ENCODE results near the gene OR6N2.

Gene OR6N2

DNA sequence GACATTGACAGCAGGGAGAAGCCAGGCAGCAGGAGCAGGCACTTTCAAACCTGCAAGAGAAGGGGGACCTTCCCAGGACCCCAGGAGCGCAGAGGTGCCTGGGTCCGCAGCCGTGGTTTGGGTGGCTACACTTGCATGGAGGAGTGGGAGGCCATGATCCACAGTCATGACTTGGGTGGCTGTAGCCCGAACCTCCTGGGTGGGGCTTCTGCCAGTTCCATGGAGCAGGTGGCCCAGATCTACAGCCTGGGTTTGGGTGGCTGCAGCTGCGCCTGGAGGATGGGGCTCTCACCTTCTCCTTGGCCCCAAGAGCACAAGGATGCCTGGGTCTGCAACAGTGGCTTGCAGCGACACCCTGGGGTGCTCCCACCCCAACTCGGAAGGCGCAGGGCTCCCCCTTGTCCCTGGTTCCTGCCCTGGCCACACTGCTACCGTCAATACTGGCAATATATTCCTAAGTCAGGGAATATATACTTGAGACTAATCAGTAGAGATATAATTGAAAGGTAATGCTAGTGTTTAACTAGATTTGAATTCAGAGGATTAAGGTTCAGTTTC, 28.8 kb downstream of the OR6N2 start:
- H3K27me3 ChIP-seq (replicated peaks), result no peaks in the 10 kb centered on the region
- no peak overlapping the region for H3K27ac ChIP-seq
- no peak for DNase-seq
- in situ Hi-C loops (cut with HindIII; ENCODE audit: low pct_ligation_motif_present, low sequenced_read_pairs), result no loop called here
- H3K4me3 ChIP-seq (ENCODE audit: low read depth, low read length), result no peak overlapping the region
- TF ChIP-seq, protein P1, sequence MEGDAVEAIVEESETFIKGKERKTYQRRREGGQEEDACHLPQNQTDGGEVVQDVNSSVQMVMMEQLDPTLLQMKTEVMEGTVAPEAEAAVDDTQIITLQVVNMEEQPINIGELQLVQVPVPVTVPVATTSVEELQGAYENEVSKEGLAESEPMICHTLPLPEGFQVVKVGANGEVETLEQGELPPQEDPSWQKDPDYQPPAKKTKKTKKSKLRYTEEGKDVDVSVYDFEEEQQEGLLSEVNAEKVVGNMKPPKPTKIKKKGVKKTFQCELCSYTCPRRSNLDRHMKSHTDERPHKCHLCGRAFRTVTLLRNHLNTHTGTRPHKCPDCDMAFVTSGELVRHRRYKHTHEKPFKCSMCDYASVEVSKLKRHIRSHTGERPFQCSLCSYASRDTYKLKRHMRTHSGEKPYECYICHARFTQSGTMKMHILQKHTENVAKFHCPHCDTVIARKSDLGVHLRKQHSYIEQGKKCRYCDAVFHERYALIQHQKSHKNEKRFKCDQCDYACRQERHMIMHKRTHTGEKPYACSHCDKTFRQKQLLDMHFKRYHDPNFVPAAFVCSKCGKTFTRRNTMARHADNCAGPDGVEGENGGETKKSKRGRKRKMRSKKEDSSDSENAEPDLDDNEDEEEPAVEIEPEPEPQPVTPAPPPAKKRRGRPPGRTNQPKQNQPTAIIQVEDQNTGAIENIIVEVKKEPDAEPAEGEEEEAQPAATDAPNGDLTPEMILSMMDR (IDR thresholded peaks at IDR 0.05; ENCODE audit: low read depth, low read length, missing control alignments), result no peak
- no peaks in the 10 kb centered on the region for H3K36me3 ChIP-seq (replicated peaks)

DNA sequence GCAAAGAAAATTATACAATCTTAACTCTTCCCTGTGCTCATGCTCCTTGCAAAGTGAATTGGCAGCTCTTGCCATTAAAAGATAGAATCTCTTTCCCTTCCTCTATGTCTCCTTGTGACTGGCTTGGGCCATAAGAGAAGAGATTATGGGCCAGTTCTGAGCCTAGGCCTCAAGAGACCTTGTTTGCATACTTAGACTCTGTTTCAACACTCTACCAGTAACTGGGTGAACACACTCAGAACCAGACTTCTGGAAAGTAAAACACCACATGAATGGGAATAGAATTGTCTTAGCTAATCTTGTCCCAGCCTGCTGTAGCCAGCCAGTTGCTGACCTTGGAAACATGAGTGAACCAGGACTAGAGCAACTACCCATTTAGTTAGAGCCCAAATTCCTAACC, 45.2 kb downstream of the OR6N2 start:
- in situ Hi-C loops (cut with HindIII; ENCODE audit: low pct_ligation_motif_present, low sequenced_read_pairs), result no loop called here
- no peak for DNase-seq
- TF ChIP-seq, protein P1 (IDR thresholded peaks at IDR 0.05; ENCODE audit: low read depth, low read length, missing control alignments), result no peak
- Histone ChIP-seq H3K27ac (no peak overlapping the region), H3K27me3 (replicated peaks) (no peaks in the 10 kb centered on the region), H3K36me3 (replicated peaks) (no peaks in the 10 kb centered on the region), H3K4me3 (ENCODE audit: low read depth, low read length) (no peak overlapping the region)

DNA sequence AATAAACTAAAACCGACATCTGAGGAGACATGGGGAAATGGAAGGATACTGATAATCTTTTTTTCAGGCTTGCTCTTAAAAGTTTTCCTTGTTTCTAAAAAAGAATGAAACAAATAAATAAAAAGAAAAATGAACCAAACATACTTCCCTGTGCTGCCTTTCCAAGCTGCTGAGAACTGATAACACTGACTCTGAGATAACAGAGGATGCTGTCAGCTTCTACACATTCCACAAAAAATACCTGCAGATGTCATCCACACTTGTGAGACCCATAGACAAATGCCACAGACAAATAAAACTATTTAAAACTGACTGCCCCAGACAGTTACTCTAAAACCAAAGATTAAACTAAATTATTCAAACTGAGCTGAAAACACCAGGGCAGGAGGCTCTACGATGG, 48.5 kb downstream of the OR6N2 start:
- Histone ChIP-seq H3K4me3 (ENCODE audit: low read depth, low read length) (no peak overlapping the region), H3K27me3 (replicated peaks) (no peaks in the 10 kb centered on the region), H3K36me3 (replicated peaks) (no peaks in the 10 kb centered on the region), H3K27ac (no peak overlapping the region)
- TF ChIP-seq, protein P1 (IDR thresholded peaks at IDR 0.05; ENCODE audit: low read depth, low read length, missing control alignments), result no peak
- no peak for DNase-seq
- in situ Hi-C loops (cut with HindIII; ENCODE audit: low pct_ligation_motif_present, low sequenced_read_pairs), result no loop called here

DNA sequence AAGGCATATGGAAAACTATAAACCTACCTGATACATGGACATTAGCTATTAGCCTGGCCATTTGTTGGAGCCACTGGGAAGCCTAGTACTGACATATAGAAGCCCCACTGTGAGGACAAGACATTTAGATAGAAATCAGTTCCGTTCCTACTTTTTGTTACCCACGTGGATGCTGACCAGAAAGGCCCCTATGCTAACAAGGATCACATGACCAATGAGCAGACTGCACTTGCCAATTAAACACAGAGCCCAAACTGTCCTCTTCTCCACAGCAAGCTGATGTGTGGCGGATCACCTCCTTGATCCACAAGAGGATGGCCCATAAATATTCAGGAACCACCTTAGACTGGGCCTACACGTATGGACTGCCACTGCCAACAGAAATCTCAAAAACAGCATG, 49.3 kb downstream of the OR6N2 start:
- no peaks in the 10 kb centered on the region for H3K27me3 ChIP-seq (replicated peaks)
- no peak overlapping the region for H3K4me3 ChIP-seq (ENCODE audit: low read depth, low read length)
- no peak for DNase-seq
- TF ChIP-seq, protein P1 (IDR thresholded peaks at IDR 0.05; ENCODE audit: low read depth, low read length, missing control alignments), result no peak
- no peaks in the 10 kb centered on the region for H3K36me3 ChIP-seq (replicated peaks)
- in situ Hi-C loops (cut with HindIII; ENCODE audit: low pct_ligation_motif_present, low sequenced_read_pairs), result no loop called here
- no peak overlapping the region for H3K27ac ChIP-seq

DNA sequence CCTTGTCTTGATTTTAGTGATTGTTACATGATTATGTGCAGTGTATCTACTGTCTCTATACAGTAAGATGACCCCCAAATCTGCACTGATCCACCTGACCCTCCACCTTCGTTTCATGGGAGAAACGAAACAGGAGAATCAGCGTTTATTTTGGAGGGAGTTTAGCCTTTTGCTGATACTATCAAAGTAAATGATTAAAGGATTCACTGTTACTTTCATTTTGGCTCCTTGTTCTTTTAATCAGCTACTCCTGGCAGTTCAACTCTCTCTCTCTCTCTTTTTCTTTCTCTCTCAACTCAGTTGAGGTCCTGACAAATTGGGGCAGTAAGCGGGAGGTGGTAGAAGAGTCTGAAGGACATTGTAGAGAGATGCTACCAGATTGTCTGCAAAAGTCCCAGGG, 50.6 kb downstream of the OR6N2 start:
- no peak for DNase-seq
- in situ Hi-C loops (cut with HindIII; ENCODE audit: low pct_ligation_motif_present, low sequenced_read_pairs), result no loop called here
- H3K27me3 ChIP-seq (replicated peaks), result no peaks in the 10 kb centered on the region
- no peaks in the 10 kb centered on the region for H3K36me3 ChIP-seq (replicated peaks)
- TF ChIP-seq, protein P1 (IDR thresholded peaks at IDR 0.05; ENCODE audit: low read depth, low read length, missing control alignments), result no peak
- H3K4me3 ChIP-seq (ENCODE audit: low read depth, low read length), result no peak overlapping the region
- H3K27ac ChIP-seq, result no peak overlapping the region

DNA sequence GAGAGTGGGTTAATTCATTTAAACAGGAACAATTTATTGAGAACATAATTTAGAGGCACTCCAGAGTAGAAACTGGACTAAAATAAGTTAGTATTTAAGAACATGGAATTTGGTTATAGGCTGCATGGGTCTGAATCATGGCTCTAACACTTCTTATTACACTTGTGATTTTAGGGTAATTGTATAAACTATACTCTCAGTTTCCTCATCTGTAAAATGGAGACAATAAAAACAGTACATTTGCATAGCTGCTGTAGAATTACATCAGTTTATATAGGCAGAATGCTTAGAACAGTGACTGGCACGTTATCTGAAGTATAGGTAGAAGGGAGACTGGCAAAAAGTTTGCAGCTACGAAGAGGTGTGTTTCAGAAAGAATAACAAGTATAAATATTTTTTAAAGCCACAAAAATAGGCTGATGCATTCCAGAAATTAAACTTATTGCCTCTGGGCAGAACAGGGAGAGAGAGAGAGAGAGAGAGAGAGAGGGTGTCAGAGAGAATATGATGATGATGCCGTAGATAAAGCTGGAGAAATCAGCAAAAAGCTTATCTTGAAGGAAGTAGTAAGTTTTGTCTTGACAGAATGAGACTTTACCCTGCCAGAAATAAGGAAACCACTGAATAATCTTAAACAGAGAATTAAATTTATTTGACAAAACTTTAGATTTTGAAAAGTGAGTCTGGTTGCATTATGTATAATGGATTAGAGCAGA, 52.3 kb downstream of the OR6N2 start:
- no peak overlapping the region for H3K4me3 ChIP-seq (ENCODE audit: low read depth, low read length)
- no peak overlapping the region for H3K27ac ChIP-seq
- no peak for DNase-seq
- no peaks in the 10 kb centered on the region for H3K27me3 ChIP-seq (replicated peaks)
- TF ChIP-seq, protein P1 (IDR thresholded peaks at IDR 0.05; ENCODE audit: low read depth, low read length, missing control alignments), result no peak
- in situ Hi-C loops (cut with HindIII; ENCODE audit: low pct_ligation_motif_present, low sequenced_read_pairs), result no loop called here
- no peaks in the 10 kb centered on the region for H3K36me3 ChIP-seq (replicated peaks)
